NCI-H748 (cell line): ENCODE data around the gene ENG.

Experiments used
- DNase-seq: peaks from one replicate; lab custom pipeline; 2025; ENCODE audit not compliant: unreplicated experiment; lab: John Stamatoyannopoulos, UW

The ENG gene

DNA sequence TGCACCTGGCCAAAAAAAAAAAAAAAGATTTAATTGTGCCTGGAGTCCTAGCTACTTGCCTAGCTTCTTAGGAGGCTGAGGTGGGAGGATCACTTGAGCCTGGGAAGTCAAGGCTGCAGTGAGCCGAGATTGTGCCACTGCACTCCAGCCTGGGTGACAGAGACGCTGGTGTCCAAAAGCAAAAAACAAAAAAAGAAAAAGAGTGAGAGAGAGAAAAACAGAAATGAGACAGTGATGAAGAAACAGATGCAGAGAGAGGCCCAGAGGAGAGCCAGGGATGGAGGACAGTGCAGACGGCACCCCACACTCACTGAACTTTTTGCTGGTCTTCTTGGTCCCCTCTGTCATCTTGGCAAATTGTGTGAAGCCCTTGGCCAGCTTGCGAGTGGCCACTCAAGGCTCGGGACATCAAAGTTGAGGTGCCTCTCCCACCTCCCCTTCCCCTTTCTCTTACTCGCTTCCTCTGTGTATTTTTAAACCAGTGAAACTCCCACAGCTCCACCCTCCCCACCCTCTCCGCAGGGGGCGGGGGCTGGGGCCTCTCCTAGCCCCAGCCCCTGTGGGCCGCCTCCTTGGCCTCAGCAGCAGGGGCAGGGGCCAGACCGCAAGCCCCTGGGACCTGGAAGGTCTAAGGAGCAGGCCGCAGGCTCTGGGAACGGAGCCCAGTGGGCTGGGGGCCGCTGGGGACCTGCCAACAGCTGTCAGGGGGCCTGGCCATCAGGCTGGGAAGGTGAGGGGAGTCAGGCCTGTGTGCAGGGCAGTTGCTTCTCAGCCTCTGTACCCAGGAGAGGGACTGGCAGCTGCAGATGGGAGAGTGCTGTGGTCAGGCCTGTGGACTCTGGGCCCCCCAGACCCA, 76.0 kb downstream of the ENG start, which contains the start of gene SH2D3C:
Gene SH2D3C, minus strand, starts transcription at position 387 of the 856 bp plus-strand sequence. Its CDS starts 39 bp downstream, at position 348.
- no peak for DNase-seq

DNA sequence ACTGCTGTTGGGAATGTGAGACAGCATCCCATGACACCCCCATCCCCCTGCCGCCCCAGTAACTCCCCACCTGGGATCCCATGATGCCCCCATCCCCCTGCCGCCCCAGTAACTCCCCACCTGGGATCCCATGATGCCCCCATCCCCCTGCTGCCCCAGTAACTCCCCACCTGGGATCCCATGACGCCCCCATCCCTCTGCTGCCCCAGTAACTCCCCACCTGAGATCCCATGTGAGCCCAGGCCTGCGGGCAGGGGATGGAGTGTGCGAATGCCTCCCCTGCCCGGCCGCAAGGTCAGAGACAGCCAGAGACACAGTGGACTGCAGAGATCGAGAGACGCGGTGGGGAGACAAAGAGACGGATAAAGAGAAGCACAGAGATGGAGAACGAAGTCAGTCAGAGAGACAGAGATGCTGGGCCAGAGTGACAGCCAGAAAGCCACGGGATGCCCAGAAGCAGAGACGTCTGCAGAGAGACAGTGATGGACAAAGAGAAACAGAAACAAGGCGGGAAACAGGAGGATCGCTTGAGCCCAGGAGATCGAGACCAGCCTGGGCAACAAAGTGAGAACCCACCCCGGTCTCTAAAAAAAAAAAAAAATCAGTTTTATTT, 77.0 kb downstream of the ENG start:
- DNase-seq = no peak

DNA sequence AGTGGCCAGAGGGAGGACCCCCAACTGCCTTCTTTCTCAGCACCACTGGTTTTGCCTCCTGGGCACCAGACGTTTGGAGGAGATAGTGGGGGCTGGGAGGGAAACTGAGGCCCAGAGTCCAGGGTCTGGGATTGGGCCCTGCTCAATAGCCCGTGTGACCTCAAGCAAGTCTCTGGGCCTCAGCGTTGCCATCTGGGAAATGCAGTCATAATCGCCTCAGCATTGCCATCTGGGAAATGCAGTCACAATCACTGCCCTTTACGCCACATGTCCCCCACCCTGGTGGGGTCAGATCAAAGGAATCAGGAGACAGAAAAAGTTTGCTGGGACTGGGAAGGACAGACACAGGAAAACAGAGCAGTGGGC, 77.6 kb downstream of the ENG start:
- no peak for DNase-seq

DNA sequence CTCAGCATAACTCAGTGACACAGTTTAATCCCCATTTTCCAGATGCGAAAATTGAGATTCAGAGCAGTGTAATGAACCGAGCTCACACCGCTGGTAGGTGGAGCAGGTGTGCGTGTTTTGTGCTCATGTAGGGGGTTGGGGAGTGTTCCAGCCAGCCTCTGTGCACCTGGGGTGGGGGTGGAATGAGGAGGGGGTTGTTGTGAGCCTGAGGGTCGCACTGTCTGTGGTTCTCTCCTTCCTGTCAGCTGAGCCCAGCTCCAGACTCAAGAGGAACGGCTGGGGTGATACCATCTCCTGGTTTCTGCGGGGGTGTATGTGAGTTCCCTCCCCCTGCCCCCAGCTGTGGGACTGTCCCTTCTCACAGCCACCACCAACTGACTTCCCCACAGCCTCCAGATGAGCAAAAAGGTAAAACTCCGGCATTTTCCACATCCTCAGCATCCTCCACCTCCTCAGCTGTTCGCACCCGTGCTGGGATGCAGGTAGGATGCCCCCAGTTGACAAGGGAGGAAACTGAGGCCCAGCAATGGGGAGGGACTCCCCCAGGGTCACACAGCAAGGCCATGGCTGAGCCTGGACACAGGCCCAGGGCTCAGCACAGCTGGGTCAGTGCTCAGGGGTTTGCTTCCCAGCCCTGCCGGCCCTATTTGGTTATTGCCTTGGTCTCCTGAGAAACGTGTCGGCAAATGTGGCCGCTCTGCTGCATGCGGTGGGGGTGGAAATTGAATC, 78.1 kb downstream of the ENG start:
- DNase-seq = peak; percentile 26

DNA sequence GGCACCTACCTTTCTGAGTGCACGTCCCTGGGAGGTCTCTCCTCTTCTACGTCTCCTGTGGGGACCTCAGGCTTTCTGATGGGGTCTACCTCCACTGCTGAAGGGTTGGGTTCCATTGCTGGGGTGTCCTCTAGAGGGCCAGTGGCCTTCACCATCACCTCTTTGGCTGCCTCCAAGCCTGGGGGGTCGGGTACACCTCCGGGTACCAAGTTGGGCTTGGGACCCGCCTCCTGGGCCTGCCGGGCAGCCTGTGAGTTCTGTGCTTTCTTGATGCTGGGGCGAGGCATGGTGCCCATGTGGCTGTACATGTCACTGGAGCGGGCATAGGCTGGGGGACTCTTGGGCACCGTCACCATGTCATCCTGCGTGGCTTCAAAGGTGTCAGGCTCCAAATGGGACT, 80.5 kb downstream of the ENG start:
- DNase-seq = no peak

DNA sequence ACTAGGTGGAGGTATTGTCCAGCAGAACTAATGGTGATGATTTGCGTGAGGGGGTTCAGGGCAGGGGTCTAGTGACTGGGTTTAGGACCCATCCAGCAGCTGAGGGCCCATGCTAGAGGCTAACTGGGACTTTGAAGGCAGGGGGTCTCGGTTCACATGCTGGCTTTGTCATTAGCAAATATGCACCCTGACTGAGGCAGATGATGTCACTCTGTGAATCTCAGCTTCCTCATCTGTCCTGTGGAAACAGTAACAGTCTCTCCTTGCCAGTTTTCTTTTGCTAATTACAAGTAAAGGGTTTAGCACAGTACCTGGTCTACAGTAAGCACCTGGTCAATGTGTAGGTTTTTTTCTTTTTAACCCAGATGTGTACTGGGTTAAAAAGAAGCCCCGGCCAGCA, 81.2 kb downstream of the ENG start:
- no peak for DNase-seq

DNA sequence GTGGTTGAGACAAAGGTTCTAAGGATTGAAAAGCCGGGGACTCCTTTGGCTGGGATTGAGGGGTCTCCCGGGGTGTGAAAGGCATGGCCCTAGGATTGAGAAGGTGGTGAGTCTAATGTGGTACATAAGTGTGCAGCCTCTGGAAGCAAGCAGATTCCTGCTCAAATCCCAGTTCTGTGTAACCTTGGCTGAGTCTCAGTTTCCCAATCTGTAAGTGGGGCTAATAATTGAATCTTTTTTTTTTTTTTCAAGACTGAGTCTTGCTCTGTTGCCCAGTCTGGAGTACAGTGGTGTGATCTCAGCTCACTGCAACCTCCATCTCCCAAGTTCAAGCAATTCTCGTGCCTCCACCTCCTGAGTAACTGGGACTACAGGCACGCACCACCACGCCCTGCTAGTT, 81.9 kb downstream of the ENG start:
- no peak for DNase-seq

DNA sequence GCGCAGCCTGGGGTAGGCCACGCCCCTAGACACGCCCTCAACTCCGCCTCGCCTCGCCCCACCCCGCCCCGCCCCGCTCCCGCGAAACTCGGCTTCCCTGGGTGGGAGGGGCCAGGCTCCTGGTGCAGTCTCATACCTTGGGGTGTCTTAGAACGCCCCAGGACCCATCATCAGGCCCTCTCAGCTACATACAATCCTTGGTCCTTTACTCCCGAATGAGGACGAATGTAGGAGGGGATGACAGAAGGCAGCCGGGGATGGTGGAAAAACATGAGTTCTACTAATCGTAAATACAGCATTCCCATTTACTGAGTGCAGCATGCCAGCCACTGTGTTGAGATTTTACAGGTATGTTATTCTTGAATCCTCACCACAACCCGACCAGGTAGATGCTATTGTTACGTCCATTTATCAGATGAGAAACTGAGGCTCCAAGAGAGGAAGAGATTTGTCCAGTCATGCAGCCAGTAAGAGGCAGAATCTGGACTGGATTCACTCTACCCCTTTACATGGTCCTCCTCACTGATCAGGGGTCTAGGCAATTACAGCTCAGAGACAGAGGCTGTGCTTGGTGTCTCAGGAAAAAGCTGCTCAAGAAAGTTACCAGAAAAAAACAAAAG, 82.8 kb downstream of the ENG start:
- no peak for DNase-seq

DNA sequence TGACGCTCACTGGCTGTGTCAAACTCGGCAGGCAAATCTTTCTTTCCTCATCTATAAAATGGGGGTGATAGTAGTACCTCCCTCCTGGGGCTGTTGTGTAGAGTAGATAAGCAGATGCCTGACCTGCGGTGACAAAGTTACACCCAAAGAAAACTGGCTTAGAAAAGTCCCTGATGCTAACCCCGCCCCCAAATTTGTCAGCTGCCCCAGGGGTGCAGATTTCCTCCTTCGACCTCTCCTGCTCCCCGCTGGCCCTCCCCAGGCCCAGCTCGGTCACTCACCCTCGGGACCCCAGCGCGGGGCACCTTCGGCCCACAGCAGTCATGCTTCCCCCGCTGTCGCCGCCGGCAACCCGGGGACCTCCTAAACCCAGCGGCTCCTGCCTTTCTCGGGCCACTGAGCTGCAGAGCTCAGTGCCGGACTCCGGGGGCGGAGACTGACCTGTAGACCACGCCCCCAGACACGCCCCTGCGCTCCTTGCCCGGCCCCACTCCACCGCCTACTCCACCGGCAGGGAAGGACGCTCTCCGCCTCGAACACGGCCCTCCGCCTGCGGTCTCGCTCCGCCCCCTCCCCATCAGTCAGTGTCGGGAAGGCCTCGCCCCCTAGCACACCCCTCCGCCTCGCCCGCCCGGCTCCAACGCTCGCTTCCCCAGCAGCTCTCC, 83.4 kb downstream of the ENG start:
- peak; percentile 98 for DNase-seq

DNA sequence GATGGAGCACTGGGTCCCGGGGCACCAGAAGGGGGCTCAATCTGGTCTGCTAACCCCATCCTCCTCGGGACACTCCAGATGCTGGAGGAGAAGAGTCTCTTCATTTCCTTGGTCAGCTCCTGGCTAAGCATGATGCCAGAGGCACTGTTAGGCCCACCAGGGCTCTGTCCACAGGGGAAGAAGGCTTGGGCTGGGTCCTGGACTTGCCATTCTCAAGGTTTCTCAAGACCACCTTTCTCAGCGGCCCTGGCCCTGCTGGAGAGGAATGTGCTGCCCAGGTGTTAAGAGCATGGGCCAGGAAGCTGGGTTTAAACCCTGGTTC, 83.9 kb downstream of the ENG start:
- no peak for DNase-seq

DNA sequence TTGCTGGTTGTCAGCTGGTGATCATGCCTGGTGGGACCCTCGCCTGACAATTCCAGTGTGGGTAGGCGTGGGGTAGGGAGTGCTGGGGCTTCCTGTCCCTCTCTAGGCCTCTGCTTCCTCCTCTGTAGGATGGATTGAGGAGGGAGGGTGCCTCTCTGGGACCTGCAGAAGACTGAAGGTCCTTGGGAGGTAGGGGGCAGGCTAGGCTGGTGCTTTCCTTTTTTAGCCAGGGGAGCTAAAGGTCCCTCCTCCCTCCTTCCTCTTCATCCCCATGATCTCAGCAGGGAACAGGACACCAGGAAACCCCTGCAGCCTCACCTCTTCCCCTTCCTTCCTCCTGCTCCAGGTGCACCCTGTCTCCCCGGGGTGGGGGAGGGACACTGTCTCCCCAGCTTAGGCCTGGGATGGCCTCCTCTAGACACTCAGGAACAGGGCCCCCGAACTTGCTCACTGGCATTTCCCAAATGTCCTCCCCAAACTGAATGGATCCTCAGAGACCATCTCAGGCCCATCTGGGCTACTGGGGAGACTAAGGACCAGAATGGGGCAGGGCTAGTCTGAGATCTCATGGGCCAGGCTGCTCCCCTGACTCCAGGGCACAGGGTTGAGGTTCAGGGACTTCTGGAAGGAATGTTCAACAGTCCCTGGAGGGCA, 84.4 kb downstream of the ENG start:
- DNase-seq = no peak

DNA sequence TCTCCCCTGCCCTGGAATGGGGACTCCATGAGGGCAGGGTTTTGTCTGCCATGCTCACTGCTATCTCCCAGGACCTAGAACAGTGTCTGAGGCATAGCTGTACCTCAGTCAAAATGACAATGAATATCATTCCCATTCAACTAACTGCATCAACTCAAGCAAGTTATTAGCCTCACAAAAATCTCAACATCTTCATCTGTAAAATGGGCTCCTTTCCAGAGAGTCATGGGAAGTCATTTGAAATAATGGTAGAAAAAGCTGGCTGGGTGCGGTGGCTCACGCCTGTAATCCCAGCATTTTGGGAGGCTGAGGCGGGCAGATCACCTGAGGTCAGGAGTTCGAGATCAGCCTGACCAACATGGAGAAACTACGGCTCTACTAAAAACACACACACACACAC, 85.4 kb downstream of the ENG start:
- no peak for DNase-seq

DNA sequence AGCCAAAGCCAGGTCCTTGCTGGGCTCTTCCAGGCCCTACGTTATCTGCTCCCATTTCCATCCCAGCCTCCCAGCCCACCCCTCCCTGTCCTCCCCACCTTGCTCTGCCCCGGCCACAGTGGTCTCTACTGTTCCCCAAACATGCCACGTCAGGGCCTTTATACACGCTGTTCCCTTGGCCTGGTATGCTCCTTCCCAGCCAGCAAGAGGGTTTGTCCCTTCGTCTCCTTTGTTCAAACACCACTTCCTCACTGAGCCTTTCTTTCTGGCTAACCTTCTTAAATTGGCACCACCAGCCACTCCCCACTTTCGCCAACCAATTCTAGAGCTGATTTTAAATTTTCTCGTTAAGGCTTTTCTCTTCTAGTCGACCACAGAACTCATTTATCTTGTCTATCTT, 85.8 kb downstream of the ENG start:
- no peak for DNase-seq

DNA sequence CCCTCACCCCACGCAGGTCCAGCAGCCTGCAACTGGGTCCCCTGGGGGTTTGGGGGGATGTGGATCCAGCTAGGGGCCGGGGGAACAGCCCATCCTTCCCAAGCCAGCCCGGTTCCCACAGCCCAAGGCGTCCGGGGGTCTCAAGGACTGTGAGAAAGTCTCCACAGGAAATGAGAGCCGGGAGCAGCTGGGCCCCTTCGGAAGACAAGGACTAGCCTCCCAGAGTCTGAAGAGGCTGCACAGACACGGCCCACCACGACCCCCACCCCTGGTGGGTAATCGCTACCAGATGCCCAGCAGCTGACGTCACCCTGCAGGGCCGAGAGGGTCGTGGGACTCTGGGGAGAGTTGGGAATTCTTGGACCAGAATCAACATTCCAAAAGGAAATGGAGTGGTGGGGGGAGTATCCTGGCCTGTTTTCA, 86.5 kb downstream of the ENG start:
- DNase-seq = no peak

DNA sequence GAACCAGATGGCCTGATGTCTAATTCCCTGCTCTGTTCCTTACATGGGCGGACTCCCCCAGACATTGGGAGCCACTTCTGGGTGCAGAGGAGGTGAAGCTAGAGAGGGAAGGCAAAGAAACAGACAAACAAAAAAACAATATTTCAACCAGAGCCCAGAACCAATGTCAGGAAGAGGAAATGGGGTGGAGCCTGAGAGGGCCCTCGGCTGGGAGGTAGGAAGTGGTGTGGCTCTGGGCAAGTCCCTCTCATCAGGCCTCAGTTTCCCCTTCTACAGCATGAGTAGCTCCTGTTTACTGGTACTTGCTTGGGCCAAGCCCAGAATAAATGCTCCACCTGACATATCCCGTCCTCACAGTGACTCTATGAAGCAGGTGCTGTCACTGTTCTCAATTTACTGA, 87.0 kb downstream of the ENG start:
- DNase-seq = no peak

DNA sequence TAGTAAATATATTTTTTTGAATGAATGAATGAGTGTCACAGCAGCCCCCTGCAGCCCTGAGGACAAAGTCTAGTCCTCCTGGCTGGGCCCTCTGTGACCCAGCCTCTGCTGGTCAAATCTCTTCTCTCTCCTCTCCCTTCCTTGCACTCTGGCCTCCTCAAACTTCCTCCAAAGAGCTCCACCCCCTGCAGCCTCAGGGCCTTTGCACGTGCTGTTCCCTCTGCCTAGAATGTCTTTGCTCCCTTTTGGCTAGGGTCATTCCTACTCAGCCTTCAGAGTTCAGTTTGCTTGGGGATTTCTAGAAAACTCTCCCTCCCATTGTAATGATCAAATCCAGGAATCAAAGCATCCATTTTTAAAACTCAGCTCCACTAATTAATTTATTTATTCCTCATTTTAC, 89.0 kb downstream of the ENG start:
- no peak for DNase-seq
